ENCODE data around the gene NR1H3. TPM values are rescaled to one million over a fixed set of nuclear protein-coding genes. Genes with fewer than 3 reads are reported as not detected.

NR1H3 gene
- total RNA-seq, 1 experiment from 2014 or later = 26.3 TPM

DNA sequence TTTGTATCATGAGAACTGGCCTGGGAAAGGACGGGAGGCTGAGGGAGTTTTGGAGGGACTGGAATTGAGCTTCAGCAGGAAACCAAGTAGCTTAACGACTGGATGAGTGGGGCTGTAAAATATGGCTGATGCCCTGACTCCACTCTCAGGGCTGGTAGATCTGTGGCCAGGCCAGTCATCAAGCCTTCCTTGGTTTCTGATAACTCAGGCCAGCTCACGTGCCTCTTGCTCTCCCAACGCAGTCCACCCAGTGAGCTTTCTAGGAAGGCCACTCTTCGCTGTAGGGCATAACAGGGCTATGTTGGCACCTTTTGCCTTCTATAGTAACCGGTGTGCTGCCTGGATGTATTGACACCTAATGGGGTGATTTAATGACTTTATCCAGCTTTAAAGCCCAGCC is 6.3 kb downstream of the NR1H3 start:
- DNase-seq = no peak
- Histone ChIP-seq H3K79me1 (ENCODE audit: insufficient read depth, low read depth, low read length, poor library complexity, severe bottlenecking) (no peaks in the 10 kb centered on the region), H3K23ac (ENCODE audit: insufficient read length, low read depth, low read length) (no peak overlapping the region), H3K56ac (ENCODE audit: insufficient read length, low read depth, low read length) (no peak overlapping the region), H2BK20ac (ENCODE audit: low read depth, low read length, poor library complexity, severe bottlenecking) (no peak overlapping the region), H2AK5ac (ENCODE audit: insufficient read length, low read length) (no peak overlapping the region), H3K9ac (ENCODE audit: extremely low read depth, insufficient read length, low read length) (no peak overlapping the region), H4K20me1 (ENCODE audit: control insufficient read depth, insufficient read depth, insufficient read length) (no peaks in the 10 kb centered on the region), H2BK5ac (ENCODE audit: insufficient read length, low read length) (no peak overlapping the region), H3K27ac (ENCODE audit: insufficient read length, low read depth, low read length) (no peak overlapping the region), H2AFZ (ENCODE audit: low read length) (no peak overlapping the region), H3K27me3 (ENCODE audit: insufficient read depth, low read length) (no peaks in the 10 kb centered on the region), H3K9me3 (ENCODE audit: control insufficient read depth, low read depth, low read length) (no peaks in the 10 kb centered on the region), H3K14ac (ENCODE audit: insufficient read depth, low read length) (no peak overlapping the region), H2BK120ac (ENCODE audit: low read depth, low read length, poor library complexity, severe bottlenecking) (no peak overlapping the region), H4K5ac (ENCODE audit: insufficient read length, low read depth, low read length) (no peak overlapping the region), H3K23me2 (ENCODE audit: insufficient read length, low read depth, low read length, poor library complexity, severe bottlenecking) (peaks cover 4% of the 10 kb centered on the region), H4K8ac (replicated peaks; ENCODE audit: insufficient read length, low read depth, low read length) (no peak overlapping the region), H3K79me2 (ENCODE audit: insufficient read depth, low read length) (no peaks in the 10 kb centered on the region), H4K91ac (ENCODE audit: insufficient read length, low read depth, low read length) (no peak overlapping the region), H3K4me1 (ENCODE audit: insufficient read depth, low read length) (peaks cover 7% of the 10 kb centered on the region; the same call in 1 of the 2 replicates), H3T11ph (ENCODE audit: low read length) (no peak overlapping the region), H3K4ac (ENCODE audit: low read depth, low read length) (no peak overlapping the region), H2BK12ac (ENCODE audit: insufficient read length, low read depth, low read length) (no peak overlapping the region), H2BK15ac (ENCODE audit: low read depth, low read length) (no peak overlapping the region), H3K18ac (ENCODE audit: insufficient read length, low read depth, low read length) (no peak overlapping the region), H3K4me2 (ENCODE audit: insufficient read depth, insufficient read length, low read length) (no peak overlapping the region)
- Mint-ChIP-seq H3K4me3 (no peak overlapping the region), H3K4me1 (peaks cover 24 to 25% of the 10 kb centered on the region in 2 experiments), H3K27me3 (ENCODE audit: low read depth) (no peaks in the 10 kb centered on the region), H3K27ac (peak overlapping the region; percentile 10 to 32 (median 28); a peak in 3 of 7 replicates), H3K9me3 (no peaks in the 10 kb centered on the region), H3K36me3 (ENCODE audit: insufficient read depth in 1 of 3, low read depth in 3 of 3) (peaks cover 0 to 6% (median 0%) of the 10 kb centered on the region in 3 experiments; a peak in 3 of 7 replicates)
- no CpG with 5 or more reads among the region's 6 CpGs for WGBS (ENCODE audit: extremely low coverage, insufficient read length, low lambda C conversion rate)
- no peak for TF ChIP-seq CTCF (conservative IDR thresholded peaks at IDR 0.05)

Data from H9 (cell line).